H1 (cell line): ENCODE results near the gene KCNC1. TPM values are rescaled to one million over a fixed set of nuclear protein-coding genes. Genes with fewer than 3 reads are reported as not detected.

Source experiments
- CTCF ChIA-PET: fragments of 300-600 bp; sonication (Branson Sonifier 250); formaldehyde crosslinking; loops from one replicate; lab custom pipeline; 2021; ENCODE audit not compliant: partially characterized antibody; lab: Charles Lee
- POLR2A ChIA-PET: fragments of 300-600 bp; sonication (Branson Sonifier 250); formaldehyde crosslinking; loops from one replicate; lab custom pipeline; 2021; ENCODE audit warnings: inconsistent platforms; ENCODE audit not compliant: partially characterized antibody; lab: Charles Lee
- DNase-seq, 2 experiments: peaks; one replicate each; pipeline versions ENCODE4 v3.0.0 to v3.0.0-alpha.2; 2010 to 2022; ENCODE audit warnings: low spot score in 2 of 2, low read depth in 1 of 2, mixed read lengths in 1 of 2
- FAIRE-seq: peaks from 2 replicates; lab custom pipeline; 2011; peaks lifted over from hg19 to GRCh38; lab: Jason Lieb, UNC
- H2AFZ ChIP-seq: 2 replicates; pipeline ENCODE4 v1.8.1; 2012; ENCODE audit warnings: low read length, inconsistent platforms
- H2AK5ac ChIP-seq: 2 replicates; pipeline ENCODE4 v1.6.1; 2013; ENCODE audit warnings: low read depth, low read length
- H2BK120ac ChIP-seq: replicated peaks from 2 replicates; pipeline ENCODE3; 2013; ENCODE audit warnings: low read depth, low read length, inconsistent platforms
- H2BK12ac ChIP-seq: 2 replicates; pipeline ENCODE4 v1.6.1; 2013; ENCODE audit warnings: low read depth, low read length
- H2BK15ac ChIP-seq: 2 replicates; pipeline ENCODE4 v1.6.1; 2013; ENCODE audit warnings: low read length
- H2BK20ac ChIP-seq: 2 replicates; pipeline ENCODE4 v1.6.1; 2013; ENCODE audit warnings: low read length
- H2BK5ac ChIP-seq: 2 replicates; pipeline ENCODE4 v1.6.1; 2013; ENCODE audit warnings: low read depth, low read length
- H3K14ac ChIP-seq: 2 replicates; pipeline ENCODE4 v1.6.1; 2013; ENCODE audit warnings: inconsistent platforms; ENCODE audit not compliant: insufficient read length
- H3K18ac ChIP-seq: 2 replicates; pipeline ENCODE4 v1.6.1; 2013; ENCODE audit warnings: low read length; ENCODE audit errors: extremely low read depth
- H3K23ac ChIP-seq: 2 replicates; pipeline ENCODE4 v1.6.1; 2013; ENCODE audit warnings: inconsistent platforms; ENCODE audit not compliant: insufficient read length
- H3K23me2 ChIP-seq: 2 replicates; pipeline ENCODE4 v1.6.1; 2013; ENCODE audit warnings: low read depth, low read length
- H3K27ac ChIP-seq: 2 replicates; pipeline ENCODE4 v1.6.1; 2011; ENCODE audit warnings: low read depth, low read length, inconsistent platforms
- H3K27me3 ChIP-seq, 4 experiments: replicated peaks in 1 of 4; 1 replicate in 1 of 4; 2 replicates in 3 of 4; pipeline versions ENCODE4 v1.6.1 to v1.8.1; 2011 to 2013; ENCODE audit warnings: low read length in 3 of 4, mild to moderate bottlenecking in 3 of 4, inconsistent platforms in 2 of 4, mixed read lengths in 2 of 4, moderate library complexity in 1 of 4; ENCODE audit not compliant: control insufficient read depth in 3 of 4, insufficient read depth in 3 of 4; ENCODE audit errors: extremely low read depth in 1 of 4
- H3K36me3 ChIP-seq, 4 experiments: 2 replicates each; pipeline versions ENCODE4 v1.6.1 to v1.8.1; 2011 to 2013; ENCODE audit warnings: mild to moderate bottlenecking in 4 of 4, low read length in 3 of 4, moderate library complexity in 2 of 4, control low read depth in 1 of 4, inconsistent platforms in 1 of 4; ENCODE audit not compliant: insufficient read depth in 4 of 4, control insufficient read depth in 2 of 4
- H3K4ac ChIP-seq: replicated peaks from 2 replicates; pipeline ENCODE3; 2013; ENCODE audit warnings: low read length, low read depth, mixed read lengths, inconsistent platforms; ENCODE audit not compliant: insufficient read length
- H3K4me1 ChIP-seq, 4 experiments: replicated peaks in 1 of 4; 1 replicate in 1 of 4; 2 replicates in 3 of 4; pipeline versions ENCODE4 v1.6.1 to v1.8.1; 2011 to 2013; ENCODE audit warnings: low read length in 3 of 4, inconsistent platforms in 2 of 4, mixed read lengths in 1 of 4; ENCODE audit not compliant: insufficient read depth in 4 of 4, control insufficient read depth in 3 of 4
- H3K4me2 ChIP-seq, 2 experiments: 2 replicates each; pipeline versions ENCODE4 v1.6.1 to v1.8.1; 2011 to 2013; ENCODE audit warnings: low read depth in 2 of 2, low read length in 2 of 2, control low read depth in 1 of 2, inconsistent platforms in 1 of 2, mild to moderate bottlenecking in 1 of 2; ENCODE audit not compliant: insufficient read depth in 1 of 2
- H3K4me3 ChIP-seq, 4 experiments: fragments of 200-600, 300-600 bp in 1 of 4; sonication (generic), shearing (Covaris generic), sonication (Bioruptor Twin) in 1 of 4; 2 replicates each; pipeline versions ENCODE4 v1.5.1 to v1.8.1; 2011 to 2016; ENCODE audit warnings: low read length in 4 of 4, low read depth in 3 of 4, control low read depth in 2 of 4, inconsistent platforms in 2 of 4, mild to moderate bottlenecking in 2 of 4, mixed read lengths in 1 of 4, moderate library complexity in 1 of 4; ENCODE audit not compliant: insufficient read depth in 2 of 4; ENCODE audit errors: extremely low read depth in 1 of 4
- H3K56ac ChIP-seq: replicated peaks from 2 replicates; pipeline ENCODE3; 2013; ENCODE audit warnings: low read depth, mild to moderate bottlenecking, mixed read lengths, low read length, inconsistent platforms; ENCODE audit not compliant: insufficient read length
- H3K79me1 ChIP-seq: 2 replicates; pipeline ENCODE4 v1.6.1; 2013; ENCODE audit warnings: low read depth, low read length, control low read depth
- H3K79me2 ChIP-seq, 2 experiments: 2 replicates each; pipeline versions ENCODE4 v1.6.1 to v1.8.1; 2012 to 2013; ENCODE audit warnings: low read length in 2 of 2, mild to moderate bottlenecking in 2 of 2, inconsistent platforms in 1 of 2; ENCODE audit not compliant: insufficient read depth in 2 of 2, control insufficient read depth in 1 of 2
- H3K9ac ChIP-seq, 4 experiments: replicated peaks in 1 of 4; 1 replicate in 1 of 4; 2 replicates in 3 of 4; pipeline versions ENCODE4 v1.6.1 to v1.8.1; 2011 to 2013; ENCODE audit warnings: low read depth in 3 of 4, low read length in 3 of 4, control low read depth in 2 of 4, mild to moderate bottlenecking in 2 of 4, moderate library complexity in 2 of 4, inconsistent platforms in 1 of 4; ENCODE audit errors: extremely low read depth in 1 of 4
- H3K9me3 ChIP-seq, 2 experiments: 2 replicates each; pipeline versions ENCODE4 v1.6.1 to v1.8.1; 2012 to 2013; ENCODE audit warnings: mild to moderate bottlenecking in 2 of 2, moderate library complexity in 2 of 2, control low read depth in 1 of 2, inconsistent platforms in 1 of 2, low read depth in 1 of 2, low read length in 1 of 2, mixed read lengths in 1 of 2; ENCODE audit not compliant: insufficient read depth in 2 of 2
- H4K20me1 ChIP-seq, 2 experiments: replicated peaks in 1 of 2; 2 replicates each; pipeline versions ENCODE3 to v1.8.1; 2011 to 2013; ENCODE audit warnings: inconsistent platforms in 2 of 2, low read length in 2 of 2, mild to moderate bottlenecking in 1 of 2; ENCODE audit not compliant: insufficient read depth in 2 of 2, control insufficient read depth in 1 of 2
- H4K5ac ChIP-seq: 2 replicates; pipeline ENCODE4 v1.6.1; 2013; ENCODE audit warnings: low read length, low read depth, mixed read lengths, inconsistent platforms; ENCODE audit not compliant: insufficient read length
- H4K8ac ChIP-seq: 2 replicates; pipeline ENCODE4 v1.8.0; 2013; ENCODE audit warnings: mild to moderate bottlenecking, moderate library complexity, low read length, inconsistent platforms; ENCODE audit not compliant: insufficient read depth; ENCODE audit errors: extremely low read depth
- H4K91ac ChIP-seq: replicated peaks from 2 replicates; pipeline ENCODE3; 2013; ENCODE audit warnings: low read length, mixed read lengths, inconsistent platforms; ENCODE audit not compliant: insufficient read length
- ATF3 ChIP-seq: IDR thresholded peaks from 2 replicates; pipeline ENCODE4 v1.6.1; 2011; ENCODE audit warnings: low read depth, mild to moderate bottlenecking, low read length; ENCODE audit not compliant: insufficient read depth
- CHD1 ChIP-seq: IDR thresholded peaks from 2 replicates; pipeline ENCODE4 v1.6.1; 2012; ENCODE audit warnings: low read depth, low read length, improper control_type of control experiment
- MAX ChIP-seq: IDR thresholded peaks from 2 replicates; pipeline ENCODE4 v1.6.1; 2012; ENCODE audit warnings: inconsistent platforms
- NANOG ChIP-seq: IDR thresholded peaks from 2 replicates; pipeline ENCODE4 v1.6.1; 2011; ENCODE audit warnings: low read length, low read depth, mild to moderate bottlenecking, inconsistent platforms; ENCODE audit not compliant: insufficient read depth, poor library complexity, severe bottlenecking
- TEAD4 ChIP-seq: IDR thresholded peaks from 2 replicates; pipeline ENCODE4 v1.6.1; 2012; ENCODE audit warnings: low read depth, low read length, inconsistent platforms, mixed read lengths
- WGBS, 2 experiments: shearing (Covaris generic) in 1 of 2; methylation state at CpG; one replicate each; pipeline versions ENCODE4 v1.1.6 to v1.1.7; 2013 to 2015; ENCODE audit warnings: low lambda C conversion rate in 2 of 2, mixed read lengths in 2 of 2, inconsistent platforms in 1 of 2, low coverage in 1 of 2, missing lambda C conversion rate in 1 of 2; ENCODE audit not compliant: insufficient replicate concordance in 2 of 2, insufficient coverage in 1 of 2, insufficient read length in 1 of 2; ENCODE audit errors: extremely low coverage in 1 of 2, missing lambda C conversion rate in 1 of 2; 5-methylcytosine and 5-hydroxymethylcytosine counted together
- polyA plus RNA-seq, 7 experiments: library from polyadenylated mRNA; depleted of rRNA in 3 of 7; stranded (reverse) in 5 of 7; unstranded in 2 of 7; fragments of >200 nt in 5 of 7; fragments of 200-250 nt in 2 of 7; gene quantifications; 1 replicate in 5 of 7; 2 replicates in 1 of 7; 4 replicates in 1 of 7; pipeline versions ENCODE4 v1.2.1 to v1.2.3, GENCODE V29; 2011 to 2013; ENCODE audit warnings: missing spikeins in 2 of 7, mixed read lengths in 2 of 7
- total RNA-seq: library from RNA; stranded (reverse); fragmentation: NEBNext Ultra II Directional; extraction: Animal tissue kit (Norgen Biotek cat#: 25700); gene quantifications from 2 replicates; pipeline ENCODE4 v1.2.1, GENCODE V29; 2021

Gene KCNC1
- total and polyA plus RNA-seq, 2 of the 8 experiments (the other 6 are each of a cell fraction or from before 2014, with no cell fraction given) = 0.11 to 0.26 TPM

DNA sequence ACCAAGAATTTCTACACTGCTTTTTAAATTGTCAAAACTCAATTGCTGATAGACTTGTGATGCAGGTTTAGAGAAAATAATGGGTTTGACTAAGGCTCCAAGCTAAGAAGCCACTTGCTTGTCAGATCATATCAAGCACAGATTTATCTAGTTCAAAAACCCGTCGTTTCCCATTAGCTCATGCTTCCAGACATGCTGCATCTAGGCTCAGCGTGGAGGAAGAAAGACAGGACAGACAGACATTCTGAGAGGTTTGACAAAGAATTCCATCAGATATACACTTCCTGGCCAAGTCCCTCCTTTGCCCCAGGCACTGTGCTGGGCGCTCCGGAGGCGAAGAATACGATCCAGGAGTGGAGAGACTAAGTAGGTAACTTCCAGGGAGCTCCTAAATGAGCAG is 76.8 kb downstream of the KCNC1 start:
- Histone ChIP-seq H3K36me3 (no peaks in the 10 kb centered on the region), H3K9ac (no peak overlapping the region), H4K91ac (no peak overlapping the region), H4K20me1 (no peaks in the 10 kb centered on the region), H3K4me2 (no peak overlapping the region), H3K56ac (no peak overlapping the region), H3K14ac (no peak overlapping the region), H2AK5ac (no peak overlapping the region), H2BK15ac (no peak overlapping the region), H2BK20ac (no peak overlapping the region), H3K4me1 (no peaks in the 10 kb centered on the region), H2BK12ac (no peak overlapping the region), H4K8ac (no peak overlapping the region), H2BK5ac (no peak overlapping the region), H3K9me3 (no peaks in the 10 kb centered on the region), H3K4ac (no peak overlapping the region), H3K18ac (no peak overlapping the region), H2BK120ac (no peak overlapping the region), H3K27ac (no peak overlapping the region), H3K27me3 (no peaks in the 10 kb centered on the region; a peak in 1 of 7 replicates), H4K5ac (no peak overlapping the region), H3K23me2 (no peaks in the 10 kb centered on the region), H3K23ac (no peak overlapping the region), H3K79me1 (no peaks in the 10 kb centered on the region), H3K4me3 (no peak overlapping the region), H3K79me2 (no peaks in the 10 kb centered on the region), H2AFZ (no peak overlapping the region)
- ChIA-PET POLR2A (no interaction called here), CTCF (interaction anchor here (0.9 to 10.9 kb wide), 10 partner anchors 8 to 161 kb away, joined by 3 to 79 read pairs (median 6); no protein-coding TSS in a partner anchor)
- 85% methylated on average over 7 of the region's 7 CpGs; no CpG with 5 or more reads in 1 of the 2 experiments for WGBS, 2 experiments
- FAIRE-seq (no peak), DNase-seq (no peak)
- TF ChIP-seq ATF3 (no peak), CHD1 (no peak), NANOG (no peak), TEAD4 (no peak), MAX (no peak)
